HPDE6-E6E7 (cell line): Measurements from ENCODE around the gene LRP3.

Experiments
- DNase-seq: peaks from one replicate; pipeline ENCODE4 v3.0.0; 2011; ENCODE audit warnings: missing footprints; ENCODE audit errors: extremely low spot score

Gene LRP3

DNA sequence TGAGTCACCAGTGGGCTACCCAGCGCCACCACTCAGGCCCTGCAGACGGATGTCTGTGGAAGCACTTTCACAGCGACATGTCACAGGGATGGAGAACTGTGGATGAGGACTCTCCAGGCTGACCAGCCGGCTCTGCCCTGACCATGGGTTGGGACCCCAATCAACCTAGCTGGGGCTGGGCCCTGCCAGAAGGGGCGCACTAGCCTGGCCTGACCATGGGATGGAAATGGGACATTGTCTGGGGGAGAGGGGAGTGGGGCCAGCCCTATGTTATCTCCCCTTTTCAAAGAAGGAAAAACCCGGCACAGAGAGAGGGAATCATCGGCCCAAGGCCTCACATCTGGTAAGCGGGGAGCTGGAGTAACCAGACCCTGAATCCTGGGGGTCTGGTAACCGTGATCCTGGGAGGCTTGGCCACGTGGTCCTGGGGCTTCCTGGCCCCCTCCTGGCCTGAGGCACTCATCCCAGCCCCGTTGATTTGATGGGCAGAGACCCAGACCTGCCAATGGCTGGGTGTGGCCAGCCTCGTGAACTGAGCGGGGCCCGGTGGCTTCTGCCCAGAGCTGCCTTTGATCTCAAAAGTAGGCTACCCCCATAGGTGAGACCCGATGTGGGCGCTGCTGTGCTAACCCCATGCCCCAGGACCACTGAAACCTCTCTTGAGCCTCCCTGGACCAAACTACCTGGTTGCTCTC, 42.7 kb downstream of the LRP3 start:
- no peak for DNase-seq

DNA sequence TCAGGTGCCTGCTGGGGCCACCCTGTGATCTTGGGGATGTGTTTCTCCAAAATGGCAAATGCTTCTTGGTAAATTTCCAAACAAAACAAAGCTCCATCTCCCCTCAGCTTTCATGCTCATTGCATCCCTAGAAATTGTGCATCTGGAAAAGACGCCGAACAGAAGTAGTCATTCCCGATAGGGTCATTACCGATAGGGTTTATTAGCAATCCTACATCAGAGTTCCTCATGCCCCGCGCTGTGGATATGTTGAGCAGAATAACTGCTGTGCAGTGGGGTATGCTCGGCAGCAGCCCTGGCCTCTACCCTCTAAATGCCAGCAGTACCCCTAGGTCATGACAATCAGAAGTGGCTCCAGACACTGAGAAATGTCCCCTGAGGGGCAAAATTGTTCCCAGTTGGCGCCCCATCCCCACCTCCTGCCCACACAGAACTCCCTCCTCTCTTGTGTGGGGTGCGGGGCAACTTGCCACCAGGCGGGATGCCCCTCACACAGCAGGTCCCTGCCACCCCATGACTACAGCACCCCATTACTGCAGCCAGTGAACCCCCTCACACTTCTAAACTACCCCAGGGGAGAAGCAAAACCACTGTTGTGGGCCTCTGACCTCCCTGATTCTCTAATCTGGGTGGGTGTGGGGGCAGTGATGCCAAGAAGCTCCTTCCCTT, 44.5 kb downstream of the LRP3 start:
- DNase-seq, result no peak

- no peak for DNase-seq
Observed at GRCh38 chr19:33239223-33239975, 45.3 kb downstream of the LRP3 start.

- DNase-seq, result no peak
Observed at GRCh38 chr19:33240181-33240771, 46.1 kb downstream of the LRP3 start.

DNA sequence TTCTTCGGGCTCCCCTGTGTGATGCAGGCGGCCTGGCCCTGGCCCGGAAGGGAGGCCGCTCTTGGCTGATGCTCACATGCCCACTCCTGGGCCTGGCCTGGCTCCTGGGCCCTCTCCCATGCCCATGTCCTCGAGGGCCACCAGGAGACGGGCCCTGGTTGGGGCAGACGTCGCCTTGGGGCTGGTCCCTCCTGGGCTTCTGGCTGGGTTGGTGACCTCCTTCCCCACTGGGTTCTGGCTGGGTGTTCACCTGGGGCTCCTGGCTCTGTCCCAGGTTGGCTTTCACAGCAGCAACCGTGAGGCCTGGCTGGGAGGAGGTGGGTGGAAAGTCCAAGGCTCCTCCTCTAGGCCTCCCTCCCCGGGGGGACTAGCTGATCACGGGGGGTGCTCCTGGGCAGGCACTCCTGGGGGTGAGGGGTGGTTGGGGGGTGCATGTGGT, 47.0 kb downstream of the LRP3 start:
- DNase-seq, result no peak

DNA sequence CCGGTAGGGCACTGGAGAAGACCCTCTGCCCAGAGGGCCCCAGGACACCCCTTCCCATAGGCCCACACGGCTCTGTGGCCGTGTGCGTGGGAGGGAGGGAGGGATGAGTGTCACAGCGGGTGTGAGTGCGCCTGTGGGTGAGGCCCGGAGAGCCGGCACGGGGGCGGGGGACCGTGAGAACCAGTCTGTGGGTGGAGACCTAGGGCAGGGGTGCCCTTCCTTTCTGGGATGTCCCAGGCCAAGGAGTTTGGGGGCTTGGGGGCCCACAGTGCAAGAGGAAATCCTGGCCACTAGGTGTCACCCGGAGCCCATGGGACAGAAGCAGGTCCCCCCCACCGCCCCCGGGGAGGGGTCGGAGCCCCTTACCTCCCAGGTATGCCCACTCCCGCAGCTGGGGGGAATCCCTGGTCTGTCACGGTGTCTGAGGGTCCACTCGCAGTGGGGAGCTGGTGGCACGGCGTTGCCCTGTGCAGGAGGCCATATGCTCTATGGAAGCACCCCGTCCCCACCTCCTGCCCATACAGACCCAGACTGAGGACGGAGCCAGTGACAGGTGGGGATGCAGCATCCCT, 47.5 kb downstream of the LRP3 start:
- DNase-seq, result no peak

- no peak for DNase-seq
Observed at GRCh38 chr19:33242131-33242530, 48.0 kb downstream of the LRP3 start.

- no peak for DNase-seq
Observed at GRCh38 chr19:33242911-33243310, 48.8 kb downstream of the LRP3 start.

GRCh38 chr19:33245948-33246708, 52.0 kb downstream of the LRP3 start:
- no peak for DNase-seq

DNA sequence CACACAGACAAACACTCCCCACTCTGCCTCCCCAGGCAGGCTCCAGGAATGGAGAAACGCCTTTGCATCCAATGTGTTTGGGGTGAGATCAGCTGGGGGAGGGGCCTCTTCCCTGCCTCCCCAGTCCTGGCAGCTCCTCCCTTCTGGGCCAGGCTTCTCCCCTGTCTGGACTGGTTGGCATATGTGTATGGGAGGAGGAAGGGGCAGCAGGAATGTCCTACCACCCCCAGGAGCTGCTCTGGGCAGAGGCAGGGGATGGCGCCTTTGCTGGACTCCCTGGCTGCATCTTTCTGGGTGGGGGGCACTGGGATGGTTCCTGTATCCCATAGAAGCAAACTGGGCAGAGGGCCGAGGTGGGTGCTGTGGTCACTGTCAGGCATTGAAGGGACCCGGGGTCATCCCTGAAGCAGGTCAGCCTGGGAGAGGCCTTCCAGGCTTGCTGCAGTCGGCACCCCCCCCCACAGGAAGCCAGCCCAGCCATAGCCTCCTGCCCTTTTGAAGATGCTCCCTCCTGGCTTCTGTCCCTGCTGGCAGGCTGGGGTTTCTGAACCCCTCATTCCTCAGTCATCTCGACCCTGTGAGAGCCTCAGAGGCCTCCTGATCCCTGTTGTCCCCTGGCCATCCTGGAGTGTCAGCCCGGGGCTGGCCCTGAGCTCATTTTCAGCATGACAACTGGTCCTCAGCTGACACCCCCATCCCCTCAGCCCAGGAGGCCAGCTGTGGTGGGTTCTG, 52.7 kb downstream of the LRP3 start:
- DNase-seq, result no peak

GRCh38 chr19:33247441-33247819, 53.3 kb downstream of the LRP3 start:
- DNase-seq, result no peak

DNA sequence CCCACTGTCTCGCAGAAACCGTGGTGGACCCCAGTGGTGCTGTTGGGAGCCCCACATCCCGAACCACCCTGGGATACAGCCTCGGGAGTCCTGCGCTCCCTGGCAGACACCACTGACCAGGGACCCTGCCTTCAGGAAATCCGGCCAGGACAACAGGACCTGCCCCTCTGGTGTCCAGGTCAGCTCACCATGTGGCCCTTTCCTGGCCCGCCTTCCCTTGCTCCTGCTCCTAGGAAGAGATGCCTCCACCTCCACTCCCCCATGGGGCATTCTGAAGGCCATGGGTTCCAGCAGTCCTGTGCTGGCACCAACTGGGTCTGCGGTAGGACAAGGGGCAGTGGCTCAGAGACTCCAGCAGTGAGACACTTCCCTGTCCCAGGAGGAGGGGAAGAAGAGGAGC, 54.0 kb downstream of the LRP3 start:
- no peak for DNase-seq

- no peak for DNase-seq
Observed at GRCh38 chr19:33248553-33248953, 54.4 kb downstream of the LRP3 start.

- peak; percentile 45 for DNase-seq
Observed at GRCh38 chr19:33248954-33249613, 55.0 kb downstream of the LRP3 start.

GRCh38 chr19:33249740-33250366, 55.7 kb downstream of the LRP3 start:
- no peak for DNase-seq

DNA sequence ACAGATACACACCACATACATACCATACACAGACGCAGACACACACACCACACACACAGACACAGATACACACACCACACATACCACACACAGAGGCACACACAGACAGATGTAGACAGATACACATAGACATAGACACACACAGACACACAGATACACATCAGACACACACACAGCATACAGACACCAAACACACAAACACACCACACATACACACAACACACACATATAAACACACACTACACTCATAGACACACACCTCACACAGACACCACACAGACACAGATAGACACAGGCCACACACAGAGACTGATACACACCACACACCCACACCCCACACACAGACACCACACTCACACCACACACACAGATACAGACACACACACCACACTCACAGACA, 56.4 kb downstream of the LRP3 start:
- no peak for DNase-seq

GRCh38 chr19:33251076-33251475, 56.9 kb downstream of the LRP3 start:
- DNase-seq, result no peak

DNA sequence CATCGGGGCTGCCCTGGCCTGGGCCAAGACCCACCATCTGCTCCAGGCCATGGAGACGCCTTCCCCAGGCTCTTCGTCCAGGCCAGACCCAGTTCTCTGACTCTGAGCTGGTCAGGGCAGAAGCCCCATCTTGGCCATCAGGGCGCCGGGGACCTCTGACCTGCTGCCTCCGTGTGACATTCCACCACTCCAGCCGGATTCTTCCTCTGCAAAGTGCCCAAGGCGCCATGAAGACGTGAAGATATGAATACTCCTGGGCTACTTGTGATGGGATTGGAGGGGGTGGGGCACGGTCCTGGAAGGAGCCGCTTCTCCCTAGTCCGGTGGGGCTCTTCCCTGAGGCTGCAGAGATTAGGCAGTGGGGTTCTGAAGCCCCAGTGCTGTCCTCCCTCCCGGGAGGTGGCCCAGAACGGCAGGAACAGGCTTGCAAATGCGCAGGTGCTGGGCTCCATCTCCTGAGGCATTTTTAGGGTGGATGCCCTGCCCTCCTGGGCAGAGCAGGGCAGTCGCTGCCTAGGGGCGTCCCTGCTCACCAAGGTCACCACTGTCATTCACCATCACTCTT, 57.5 kb downstream of the LRP3 start:
- no peak for DNase-seq

GRCh38 chr19:33252418-33252962, 58.4 kb downstream of the LRP3 start:
- no peak for DNase-seq
